Measurements from ENCODE around the gene SUPT6H.

Gene SUPT6H

GRCh38 chr17:28724500-28725165 lies 62.6 kb downstream of the SUPT6H start:
- Histone ChIP-seq H3K36me3 (ENCODE audit: control insufficient read depth, insufficient read depth, low read length) (peaks cover 45% of the 10 kb centered on the region), H3K27me3 (ENCODE audit: control insufficient read depth, insufficient read depth, low read length) (no peaks in the 10 kb centered on the region), H3K9ac (ENCODE audit: low read depth, low read length) (peak overlapping the region; percentile 91), H3K4me3 (ENCODE audit: low read depth, low read length) (peak overlapping the region; percentile 58), H3K9me3 (ENCODE audit: control insufficient read depth, insufficient read depth, low read length) (no peaks in the 10 kb centered on the region), H3K4me1 (ENCODE audit: control insufficient read depth, insufficient read depth, low read length) (peaks cover 9% of the 10 kb centered on the region)

DNA sequence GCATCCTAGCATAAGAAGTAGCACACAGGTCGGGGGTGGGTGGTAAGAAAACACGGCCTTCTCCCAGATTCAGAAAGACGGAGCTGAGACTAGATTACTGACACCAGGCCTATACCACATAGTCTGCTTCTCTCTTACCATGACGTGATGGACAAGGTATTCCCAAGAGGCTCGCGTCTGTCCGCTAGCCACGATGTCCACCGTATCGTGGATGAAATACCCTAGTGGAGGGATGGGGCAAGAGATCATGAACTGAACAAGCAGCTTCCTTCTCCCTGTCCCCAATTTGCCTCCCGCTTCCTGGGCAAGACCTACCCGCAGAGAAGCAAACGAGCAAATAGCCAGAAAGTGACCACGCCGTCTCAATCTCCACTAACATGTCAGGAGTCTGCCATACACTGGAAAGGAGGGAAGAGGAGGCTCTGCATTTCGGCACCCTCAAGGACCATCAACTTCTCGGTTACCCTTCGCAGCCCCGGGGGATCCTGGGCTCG lies 63.2 kb downstream of the SUPT6H start:
- H3K36me3 ChIP-seq (ENCODE audit: control insufficient read depth, insufficient read depth, low read length) = peaks cover 42% of the 10 kb centered on the region
- peak overlapping the region; percentile 58 for H3K4me3 ChIP-seq (ENCODE audit: low read depth, low read length)
- H3K9me3 ChIP-seq (ENCODE audit: control insufficient read depth, insufficient read depth, low read length) = no peaks in the 10 kb centered on the region
- peaks cover 9% of the 10 kb centered on the region for H3K4me1 ChIP-seq (ENCODE audit: control insufficient read depth, insufficient read depth, low read length)
- H3K9ac ChIP-seq (ENCODE audit: low read depth, low read length) = peak overlapping the region; percentile 91
- H3K27me3 ChIP-seq (ENCODE audit: control insufficient read depth, insufficient read depth, low read length) = no peaks in the 10 kb centered on the region

- Histone ChIP-seq H3K9me3 (ENCODE audit: control insufficient read depth, insufficient read depth, low read length) (no peaks in the 10 kb centered on the region), H3K4me3 (ENCODE audit: low read depth, low read length) (peak overlapping the region; percentile 58), H3K9ac (ENCODE audit: low read depth, low read length) (peak overlapping the region; percentile 91), H3K36me3 (ENCODE audit: control insufficient read depth, insufficient read depth, low read length) (peaks cover 36% of the 10 kb centered on the region), H3K27me3 (ENCODE audit: control insufficient read depth, insufficient read depth, low read length) (no peaks in the 10 kb centered on the region), H3K4me1 (ENCODE audit: control insufficient read depth, insufficient read depth, low read length) (peaks cover 9% of the 10 kb centered on the region)
Measured at GRCh38 chr17:28725660-28726225, 63.7 kb downstream of the SUPT6H start.

DNA sequence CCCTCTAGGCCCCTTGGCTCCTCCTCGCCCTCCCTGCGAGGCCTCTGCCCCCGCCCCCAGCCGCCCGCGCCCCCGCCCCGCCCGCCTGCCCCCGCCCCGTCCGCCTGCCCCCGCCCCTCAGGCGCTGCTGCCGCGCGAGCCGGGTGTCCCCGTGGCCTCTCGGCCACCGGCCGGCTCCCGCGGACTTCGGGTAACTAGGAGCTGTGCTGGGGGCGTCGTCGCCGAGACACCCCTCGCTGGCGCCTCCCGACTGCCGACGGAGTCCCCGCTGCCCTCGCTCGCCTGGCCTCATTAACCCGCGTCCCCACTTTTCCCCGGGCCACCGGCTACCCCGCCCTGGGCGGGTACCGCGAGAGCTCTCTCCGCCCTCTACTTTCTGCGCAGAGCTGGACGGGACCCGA lies 64.2 kb downstream of the SUPT6H start, which contains the start of gene TLCD1:
Gene TLCD1 (minus strand): TSS at position 8 of the 401 bp plus-strand sequence. CDS start 136 bp downstream, outside the sequence.
- no peaks in the 10 kb centered on the region for H3K9me3 ChIP-seq (ENCODE audit: control insufficient read depth, insufficient read depth, low read length)
- peaks cover 9% of the 10 kb centered on the region for H3K4me1 ChIP-seq (ENCODE audit: control insufficient read depth, insufficient read depth, low read length)
- peak within 1 kb of the TSS; percentile 91 for H3K9ac ChIP-seq (ENCODE audit: low read depth, low read length)
- no peaks in the 10 kb centered on the region for H3K27me3 ChIP-seq (ENCODE audit: control insufficient read depth, insufficient read depth, low read length)
- peaks cover 35% of the 10 kb centered on the region for H3K36me3 ChIP-seq (ENCODE audit: control insufficient read depth, insufficient read depth, low read length)
- peak within 1 kb of the TSS; percentile 99 for H3K4me3 ChIP-seq (ENCODE audit: low read depth, low read length)

- peak overlapping the region; percentile 99 for H3K4me3 ChIP-seq (ENCODE audit: low read depth, low read length)
- peaks cover 32% of the 10 kb centered on the region for H3K36me3 ChIP-seq (ENCODE audit: control insufficient read depth, insufficient read depth, low read length)
- H3K4me1 ChIP-seq (ENCODE audit: control insufficient read depth, insufficient read depth, low read length) = peaks cover 9% of the 10 kb centered on the region
- no peaks in the 10 kb centered on the region for H3K27me3 ChIP-seq (ENCODE audit: control insufficient read depth, insufficient read depth, low read length)
- H3K9me3 ChIP-seq (ENCODE audit: control insufficient read depth, insufficient read depth, low read length) = no peaks in the 10 kb centered on the region
- peak overlapping the region; percentile 90 for H3K9ac ChIP-seq (ENCODE audit: low read depth, low read length)
Measured at GRCh38 chr17:28726627-28727491, 64.9 kb downstream of the SUPT6H start.

DNA sequence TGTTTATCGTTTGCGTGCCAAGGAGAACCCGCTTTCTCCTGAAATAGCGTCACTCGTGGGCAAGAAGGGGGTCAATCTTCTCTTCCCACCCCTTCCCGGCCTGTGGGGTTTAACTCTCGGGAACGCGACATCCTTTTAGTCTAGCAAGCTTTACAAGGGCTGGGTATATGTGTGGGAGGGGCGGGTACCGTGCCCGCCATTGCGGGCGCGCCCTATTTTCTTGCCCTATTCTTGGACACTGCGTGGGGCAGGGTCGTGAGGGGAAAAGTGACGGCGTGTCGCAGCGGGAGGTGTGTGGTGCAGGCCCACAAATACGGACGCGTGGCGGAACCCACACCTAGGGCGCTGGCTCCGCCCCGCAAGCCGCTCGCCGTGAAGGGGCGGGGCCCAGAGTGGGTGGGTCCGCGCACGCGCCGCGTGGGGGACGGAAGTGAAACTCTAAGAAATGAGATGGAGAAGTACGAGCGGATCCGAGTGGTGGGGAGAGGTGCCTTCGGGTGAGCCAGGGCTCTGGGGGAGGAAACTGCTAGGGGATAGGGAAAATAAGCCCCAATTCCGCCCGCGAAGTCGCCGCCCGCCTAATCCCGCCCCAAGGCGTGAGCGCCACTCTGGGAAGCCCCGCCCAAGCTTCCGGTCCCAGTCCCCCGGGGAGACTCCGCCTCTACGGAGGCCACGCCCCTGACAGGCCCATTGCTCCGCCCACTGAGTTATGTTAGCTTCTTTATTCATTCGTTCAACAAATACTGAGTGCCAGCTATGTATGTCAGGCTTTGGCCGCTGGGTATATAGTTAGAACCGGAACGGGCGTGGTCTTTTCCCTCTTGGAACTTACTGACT lies 66.6 kb downstream of the SUPT6H start, which contains the start of gene NEK8:
Gene NEK8 (plus strand): TSS at position 425 of the 837 bp plus-strand sequence. CDS start 26 bp downstream, at position 451.
- peaks cover 3% of the 10 kb centered on the region for H3K4me1 ChIP-seq (ENCODE audit: control insufficient read depth, insufficient read depth, low read length)
- peaks cover 16% of the 10 kb centered on the region for H3K36me3 ChIP-seq (ENCODE audit: control insufficient read depth, insufficient read depth, low read length)
- no peaks in the 10 kb centered on the region for H3K9me3 ChIP-seq (ENCODE audit: control insufficient read depth, insufficient read depth, low read length)
- no peaks in the 10 kb centered on the region for H3K27me3 ChIP-seq (ENCODE audit: control insufficient read depth, insufficient read depth, low read length)
- H3K4me3 ChIP-seq (ENCODE audit: low read depth, low read length) = peak within 1 kb of the TSS; percentile 99
- peak within 1 kb of the TSS; percentile 85 for H3K9ac ChIP-seq (ENCODE audit: low read depth, low read length)

- Histone ChIP-seq H3K4me1 (ENCODE audit: control insufficient read depth, insufficient read depth, low read length) (no peaks in the 10 kb centered on the region), H3K9me3 (ENCODE audit: control insufficient read depth, insufficient read depth, low read length) (no peaks in the 10 kb centered on the region), H3K9ac (ENCODE audit: low read depth, low read length) (no peak overlapping the region), H3K36me3 (ENCODE audit: control insufficient read depth, insufficient read depth, low read length) (peaks cover 4% of the 10 kb centered on the region), H3K27me3 (ENCODE audit: control insufficient read depth, insufficient read depth, low read length) (no peaks in the 10 kb centered on the region), H3K4me3 (ENCODE audit: low read depth, low read length) (no peak overlapping the region)
Measured at GRCh38 chr17:28729950-28730330, 67.9 kb downstream of the SUPT6H start.

GRCh38 chr17:28733346-28733745 lies 71.3 kb downstream of the SUPT6H start:
- no peak overlapping the region for H3K9ac ChIP-seq (ENCODE audit: low read depth, low read length)
- H3K27me3 ChIP-seq (ENCODE audit: control insufficient read depth, insufficient read depth, low read length) = no peaks in the 10 kb centered on the region
- peaks cover 4% of the 10 kb centered on the region for H3K36me3 ChIP-seq (ENCODE audit: control insufficient read depth, insufficient read depth, low read length)
- no peaks in the 10 kb centered on the region for H3K9me3 ChIP-seq (ENCODE audit: control insufficient read depth, insufficient read depth, low read length)
- H3K4me1 ChIP-seq (ENCODE audit: control insufficient read depth, insufficient read depth, low read length) = no peaks in the 10 kb centered on the region
- no peak overlapping the region for H3K4me3 ChIP-seq (ENCODE audit: low read depth, low read length)

GRCh38 chr17:28734712-28735241 lies 72.8 kb downstream of the SUPT6H start:
- Histone ChIP-seq H3K4me1 (ENCODE audit: control insufficient read depth, insufficient read depth, low read length) (no peaks in the 10 kb centered on the region), H3K9ac (ENCODE audit: low read depth, low read length) (peak overlapping the region; percentile 26), H3K9me3 (ENCODE audit: control insufficient read depth, insufficient read depth, low read length) (no peaks in the 10 kb centered on the region), H3K27me3 (ENCODE audit: control insufficient read depth, insufficient read depth, low read length) (no peaks in the 10 kb centered on the region), H3K4me3 (ENCODE audit: low read depth, low read length) (no peak overlapping the region), H3K36me3 (ENCODE audit: control insufficient read depth, insufficient read depth, low read length) (peaks cover 6% of the 10 kb centered on the region)

DNA sequence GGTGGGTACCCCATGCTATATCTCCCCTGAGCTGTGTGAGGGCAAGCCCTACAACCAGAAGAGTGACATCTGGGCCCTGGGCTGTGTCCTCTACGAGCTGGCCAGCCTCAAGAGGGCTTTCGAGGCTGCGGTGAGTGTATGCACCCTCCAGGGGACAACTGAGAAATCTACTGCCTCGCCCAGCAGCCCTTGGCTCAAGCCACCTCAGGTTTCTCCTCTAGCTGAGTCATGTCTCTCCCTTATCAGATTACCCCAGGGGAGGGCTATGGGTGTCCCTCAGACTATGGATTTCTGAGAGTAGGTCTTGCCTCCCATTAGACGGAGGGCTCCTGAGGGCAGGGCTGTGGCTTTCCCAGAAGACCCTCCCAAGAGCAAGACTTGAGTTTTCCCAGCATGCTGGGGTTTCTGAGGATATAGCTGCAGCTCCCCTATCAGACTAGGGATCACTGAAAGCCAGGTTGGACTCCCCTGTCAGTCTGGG lies 73.3 kb downstream of the SUPT6H start:
- Histone ChIP-seq H3K4me1 (ENCODE audit: control insufficient read depth, insufficient read depth, low read length) (no peaks in the 10 kb centered on the region), H3K27me3 (ENCODE audit: control insufficient read depth, insufficient read depth, low read length) (no peaks in the 10 kb centered on the region), H3K36me3 (ENCODE audit: control insufficient read depth, insufficient read depth, low read length) (peaks cover 6% of the 10 kb centered on the region), H3K9ac (ENCODE audit: low read depth, low read length) (peak overlapping the region; percentile 26), H3K4me3 (ENCODE audit: low read depth, low read length) (no peak overlapping the region), H3K9me3 (ENCODE audit: control insufficient read depth, insufficient read depth, low read length) (no peaks in the 10 kb centered on the region)
